ENCODE data around the gene TMEM86B.

TMEM86B gene

DNA sequence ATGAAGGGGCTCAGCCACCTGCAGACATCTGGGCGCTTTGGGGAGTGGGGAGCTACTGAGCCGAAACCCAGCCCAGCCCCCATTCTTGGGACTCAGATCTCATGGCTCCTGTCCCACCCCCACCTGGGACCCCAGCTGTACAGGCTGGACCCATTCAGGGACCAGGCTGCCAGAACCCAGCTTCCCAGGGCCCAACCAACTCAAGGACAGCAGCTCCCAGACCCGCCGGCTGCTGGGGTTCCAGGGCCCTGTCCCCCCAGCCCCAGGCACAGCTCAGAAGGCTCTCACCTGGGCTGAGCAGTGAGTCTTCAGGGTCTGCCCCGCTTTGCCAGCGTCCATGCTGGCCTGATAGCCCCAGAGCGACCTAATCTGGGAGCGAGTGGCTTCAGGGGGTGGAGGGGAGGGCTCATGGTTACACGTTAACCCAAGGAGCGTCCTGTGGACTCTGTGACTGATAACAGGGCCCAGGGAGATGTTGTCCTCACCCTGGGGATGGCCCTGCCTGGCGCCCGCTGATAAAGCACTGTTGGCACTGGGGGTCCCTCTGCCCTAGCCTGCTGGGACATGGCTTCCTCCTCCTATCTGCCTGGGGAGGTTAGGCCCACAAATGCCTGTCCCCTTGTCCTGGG is at the start of gene TMEM86B:
TMEM86B (minus strand) TSS at position 361 of the 629 bp plus-strand sequence; CDS start at position 339, 22 bp downstream.
- DNase-seq (ENCODE audit: low read depth in 2 of 2): no peak

GRCh38 chr19:55277494-55277893 is 48.9 kb upstream of the TMEM86B start:
- DNase-seq (ENCODE audit: low read depth in 2 of 2): no peak

DNA sequence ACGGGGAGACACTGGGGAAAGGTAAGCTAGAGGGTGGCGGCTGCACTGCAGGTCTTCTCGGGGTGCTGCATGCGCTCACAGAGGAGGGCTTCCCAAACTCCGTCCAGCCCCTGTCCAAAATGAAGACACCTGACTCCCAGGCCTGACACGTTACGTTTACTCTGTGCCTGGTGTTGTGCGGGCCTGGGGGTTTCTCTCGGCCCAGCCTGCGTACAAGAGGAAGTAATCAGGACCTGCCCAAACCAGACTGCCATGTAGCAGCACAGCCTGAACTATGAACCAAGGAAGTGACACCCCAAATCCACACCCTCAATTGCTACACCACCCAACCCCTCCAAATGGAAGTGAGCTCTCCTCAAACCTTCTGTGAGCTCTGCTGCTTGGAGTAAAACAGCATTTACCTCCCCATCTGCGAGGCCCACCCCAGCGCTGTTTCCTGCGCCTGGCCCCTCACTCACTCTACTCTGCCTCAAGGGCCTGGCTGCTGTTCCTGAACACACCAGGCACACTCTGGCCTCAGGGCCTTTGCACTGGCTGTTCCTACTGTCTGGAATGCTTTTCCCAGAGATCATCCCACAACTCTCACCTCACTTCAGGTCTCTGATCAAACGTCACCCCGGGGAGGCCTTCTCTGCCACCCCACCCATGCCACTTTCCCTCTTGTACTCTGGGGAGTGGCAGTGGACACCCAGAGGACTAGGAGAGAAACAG is 48.3 kb upstream of the TMEM86B start:
- no peak for DNase-seq (ENCODE audit: low read depth in 2 of 2)

DNA sequence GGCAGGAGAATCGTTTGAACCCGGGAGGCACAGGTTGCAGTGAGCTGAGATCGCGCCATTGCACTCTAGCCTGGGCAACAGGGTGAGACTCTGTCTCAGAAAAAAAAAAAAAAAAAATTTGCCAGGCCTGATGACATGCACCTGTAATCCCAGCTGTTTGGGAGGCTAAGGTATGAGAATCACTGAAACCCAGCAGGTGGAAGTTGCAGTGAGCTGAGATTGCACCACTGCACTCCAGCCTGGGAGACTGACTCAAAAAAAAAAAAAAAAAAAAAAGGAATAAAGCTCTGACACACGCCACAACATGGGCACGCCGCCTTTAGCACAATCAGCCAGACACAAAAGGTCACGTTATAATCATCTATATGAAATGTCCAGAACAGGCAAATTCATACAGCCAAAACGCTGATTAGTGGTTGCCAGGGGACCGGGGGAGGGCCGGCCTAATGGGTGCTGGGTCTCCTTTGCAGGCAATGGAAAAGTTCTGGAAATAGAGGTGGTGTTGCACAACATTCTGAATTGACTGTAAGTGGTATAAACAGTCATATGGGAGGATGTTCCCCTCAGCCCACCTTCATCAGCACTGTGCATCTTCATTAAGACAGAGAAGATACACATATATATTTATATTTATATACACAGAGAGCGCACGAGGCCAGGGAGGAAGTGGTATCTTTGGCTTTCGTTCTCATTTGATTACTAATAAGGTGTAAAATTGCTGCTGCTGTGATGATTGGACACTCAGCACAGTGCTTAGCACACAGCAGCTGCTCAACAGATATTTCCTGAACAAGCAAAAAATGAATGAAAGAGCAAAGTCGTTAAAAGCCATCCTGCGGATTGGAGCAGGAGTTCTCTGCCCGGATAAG is 47.5 kb upstream of the TMEM86B start:
- DNase-seq (ENCODE audit: low read depth in 2 of 2): no peak

DNA sequence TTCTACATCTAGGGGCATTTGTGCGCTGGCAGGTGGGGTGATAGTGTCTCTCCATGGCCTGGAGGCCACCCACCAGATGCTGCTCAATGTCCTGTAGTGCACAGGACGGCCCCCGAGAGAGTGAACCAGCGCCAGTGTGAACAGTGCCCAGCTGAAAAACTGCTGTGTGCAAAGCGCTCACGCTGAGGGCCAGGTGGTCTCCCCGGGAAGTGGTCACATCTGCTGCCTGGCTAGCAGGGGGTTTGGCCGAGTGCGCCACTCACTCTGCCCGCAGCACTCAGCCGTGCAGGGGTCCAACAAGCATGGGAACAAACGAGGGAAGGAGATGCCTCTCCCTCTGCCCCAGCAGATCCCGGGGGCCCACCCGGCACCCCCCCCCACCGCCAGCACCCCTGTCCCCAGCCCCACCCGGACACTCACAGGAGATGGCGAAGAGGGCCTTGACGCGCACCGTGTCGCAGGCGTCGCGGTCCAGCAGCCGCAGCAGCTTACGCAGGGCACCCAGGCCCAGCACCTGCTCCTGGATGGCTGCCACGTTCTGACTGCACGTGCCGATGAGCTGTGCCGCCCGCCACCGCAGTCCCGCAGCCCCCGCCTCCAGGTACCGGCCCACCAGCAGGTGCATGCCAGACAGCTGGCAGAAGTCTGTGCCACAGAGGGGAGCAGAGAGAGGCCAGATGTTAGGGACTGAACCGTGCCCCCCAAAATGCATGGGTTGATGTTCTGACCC is 45.6 kb upstream of the TMEM86B start:
- no peak for DNase-seq (ENCODE audit: low read depth in 2 of 2)

DNA sequence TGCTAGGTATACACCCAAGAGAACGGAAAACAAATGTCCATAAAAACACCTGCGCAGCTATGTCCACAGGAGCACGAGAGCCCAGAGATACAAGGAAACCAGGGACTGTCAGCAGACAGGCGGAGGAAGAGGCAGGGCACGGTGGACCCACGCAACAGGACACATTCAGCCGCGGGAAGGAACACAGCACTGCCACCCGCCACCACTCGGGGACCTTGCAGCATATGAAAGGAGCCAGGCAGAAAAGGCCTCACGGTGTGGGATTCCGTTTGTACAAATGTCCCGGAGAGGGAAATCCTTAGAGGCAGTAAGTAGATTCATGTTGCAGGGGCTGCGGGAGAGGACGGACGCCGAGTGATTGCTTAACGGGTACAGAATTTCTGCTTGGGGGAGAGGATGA is 43.6 kb upstream of the TMEM86B start:
- no peak for DNase-seq (ENCODE audit: low read depth in 2 of 2)

DNA sequence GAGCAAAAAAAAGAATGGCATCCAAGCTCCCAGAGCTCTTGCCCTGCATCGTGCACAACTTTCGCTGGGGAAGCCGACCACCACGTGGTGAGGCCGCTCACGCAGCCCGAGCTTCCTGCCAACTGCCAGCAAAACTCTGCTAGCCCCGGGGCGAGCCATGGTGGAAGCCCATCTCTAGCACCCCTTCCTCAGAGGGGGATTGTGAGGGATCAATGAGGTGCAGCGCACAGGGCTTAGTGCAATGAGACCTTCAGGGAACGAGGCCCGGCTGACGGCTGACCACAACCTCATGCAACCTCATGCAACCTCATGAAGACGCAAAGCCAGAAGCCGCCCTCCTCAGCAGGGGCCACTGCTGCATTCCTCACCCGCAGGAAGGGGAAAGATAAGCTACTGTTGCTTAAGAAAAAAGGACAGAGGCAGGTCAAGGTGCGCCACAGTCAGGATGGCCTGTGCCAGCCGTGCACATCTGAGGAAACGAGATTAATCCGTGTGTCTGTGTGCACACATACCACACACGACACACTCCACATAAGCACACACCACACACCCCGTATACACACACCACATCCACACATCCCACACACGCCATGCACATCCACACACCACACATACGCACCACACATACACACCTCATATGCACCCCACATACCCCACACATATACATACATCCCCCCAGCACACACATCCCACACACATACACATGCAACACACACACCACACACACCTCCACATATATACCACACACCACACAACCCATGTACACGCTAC is 41.8 kb upstream of the TMEM86B start:
- DNase-seq (ENCODE audit: low read depth in 2 of 2): no peak

DNA sequence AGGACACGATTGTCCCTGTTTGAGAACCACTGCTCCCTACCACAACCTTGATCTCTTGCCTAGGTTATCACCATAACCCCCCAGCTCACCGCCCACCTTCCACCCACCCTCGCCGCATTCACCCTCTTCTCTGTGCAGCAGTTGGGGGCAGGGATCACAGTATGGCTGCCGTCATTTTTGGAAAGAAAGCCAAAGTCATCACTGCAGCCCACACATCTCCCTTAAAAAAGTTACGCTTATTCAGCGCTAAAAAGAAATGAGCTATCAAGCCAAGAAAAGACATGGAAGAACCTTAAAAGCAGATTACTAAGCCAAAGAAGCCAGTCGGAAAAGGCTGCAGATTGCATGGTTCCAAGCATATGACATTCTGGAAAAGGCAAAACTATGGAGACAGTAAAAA is 40.7 kb upstream of the TMEM86B start:
- DNase-seq (ENCODE audit: low read depth in 2 of 2): no peak

GRCh38 chr19:55266840-55267239 is 38.3 kb upstream of the TMEM86B start:
- DNase-seq (ENCODE audit: low read depth in 2 of 2): no peak

DNA sequence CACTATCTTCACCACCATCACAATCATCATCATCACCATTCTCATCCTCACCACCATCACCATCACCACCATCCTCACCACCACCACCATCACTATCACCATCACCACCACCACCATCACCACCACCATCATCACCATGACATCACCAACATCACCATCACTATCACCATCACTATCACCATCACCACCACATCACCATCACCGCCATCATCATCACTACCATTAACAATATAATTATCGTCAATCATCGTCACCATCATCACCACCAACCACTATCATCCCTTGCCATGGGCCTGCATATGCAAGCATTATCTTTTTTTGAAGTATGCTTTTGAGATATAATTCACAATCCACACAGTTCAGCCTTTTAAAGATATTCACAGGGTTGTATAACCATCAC is 37.8 kb upstream of the TMEM86B start:
- DNase-seq (ENCODE audit: low read depth in 2 of 2): no peak

- DNase-seq (ENCODE audit: low read depth in 2 of 2): no peak
These were observed 37.3 kb upstream of the TMEM86B start for GRCh38 chr19:55265723-55266386.

GRCh38 chr19:55265173-55265572 is 36.6 kb upstream of the TMEM86B start:
- DNase-seq (ENCODE audit: low read depth in 2 of 2): no peak

GRCh38 chr19:55264531-55264930 is 36.0 kb upstream of the TMEM86B start:
- DNase-seq (ENCODE audit: low read depth in 2 of 2): no peak

GRCh38 chr19:55262359-55262758 is 33.8 kb upstream of the TMEM86B start:
- no peak for DNase-seq (ENCODE audit: low read depth in 2 of 2)

DNA sequence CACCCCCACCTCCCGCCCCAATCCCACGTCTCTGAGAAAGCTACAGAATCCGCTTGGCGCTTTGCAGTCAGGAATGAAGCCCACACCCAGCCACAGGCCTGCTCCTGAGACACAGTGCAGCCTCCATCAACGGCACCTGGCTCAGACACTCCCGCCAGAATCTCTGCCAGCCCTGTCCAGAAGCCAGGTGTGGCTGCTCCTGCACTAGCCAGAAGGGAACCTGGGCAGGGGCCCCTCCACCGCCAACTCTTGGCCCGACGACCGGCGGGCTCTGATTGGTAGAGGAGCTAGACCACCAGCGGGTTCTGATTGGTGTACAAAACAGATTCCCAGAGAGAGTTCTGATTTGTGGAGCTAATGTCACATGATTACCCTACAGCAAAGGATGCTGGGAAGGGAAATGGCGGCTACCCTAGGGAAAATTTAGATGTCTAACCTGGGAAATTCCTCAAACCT is 33.1 kb upstream of the TMEM86B start:
- DNase-seq (ENCODE audit: low read depth in 2 of 2): no peak

DNA sequence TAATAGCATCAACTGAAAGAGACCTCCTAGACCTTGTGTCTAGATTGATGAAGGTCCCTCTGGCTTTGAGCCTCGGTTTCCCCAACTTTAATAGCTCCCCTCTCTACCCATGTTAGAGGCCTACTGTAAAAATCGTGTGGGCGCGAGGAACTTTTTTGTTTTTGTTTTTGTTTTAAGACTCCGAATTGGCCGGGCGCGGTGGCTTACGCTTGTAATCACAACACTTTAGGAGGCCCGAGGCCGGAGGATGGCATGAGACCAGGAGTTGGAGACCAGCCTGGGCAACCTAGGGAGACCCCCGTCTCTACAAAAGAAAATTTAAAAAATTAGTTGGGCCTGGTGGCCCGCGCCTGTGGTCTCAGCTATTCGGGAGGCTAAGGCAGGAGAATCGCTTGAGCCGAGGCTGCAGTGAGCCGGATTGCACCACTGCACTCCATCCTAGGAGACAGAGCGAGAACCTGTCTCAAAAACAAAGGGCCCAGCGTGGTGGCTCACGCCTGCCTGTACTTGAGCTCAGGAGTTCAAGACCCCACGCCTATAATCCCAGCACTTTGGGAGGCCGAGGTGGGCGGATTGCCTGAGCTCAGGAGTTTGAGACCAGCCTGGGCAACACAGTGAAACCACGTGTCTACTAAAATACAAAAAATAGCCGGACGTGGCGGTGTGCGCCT is 31.1 kb upstream of the TMEM86B start:
- no peak for DNase-seq (ENCODE audit: low read depth in 2 of 2)

DNA sequence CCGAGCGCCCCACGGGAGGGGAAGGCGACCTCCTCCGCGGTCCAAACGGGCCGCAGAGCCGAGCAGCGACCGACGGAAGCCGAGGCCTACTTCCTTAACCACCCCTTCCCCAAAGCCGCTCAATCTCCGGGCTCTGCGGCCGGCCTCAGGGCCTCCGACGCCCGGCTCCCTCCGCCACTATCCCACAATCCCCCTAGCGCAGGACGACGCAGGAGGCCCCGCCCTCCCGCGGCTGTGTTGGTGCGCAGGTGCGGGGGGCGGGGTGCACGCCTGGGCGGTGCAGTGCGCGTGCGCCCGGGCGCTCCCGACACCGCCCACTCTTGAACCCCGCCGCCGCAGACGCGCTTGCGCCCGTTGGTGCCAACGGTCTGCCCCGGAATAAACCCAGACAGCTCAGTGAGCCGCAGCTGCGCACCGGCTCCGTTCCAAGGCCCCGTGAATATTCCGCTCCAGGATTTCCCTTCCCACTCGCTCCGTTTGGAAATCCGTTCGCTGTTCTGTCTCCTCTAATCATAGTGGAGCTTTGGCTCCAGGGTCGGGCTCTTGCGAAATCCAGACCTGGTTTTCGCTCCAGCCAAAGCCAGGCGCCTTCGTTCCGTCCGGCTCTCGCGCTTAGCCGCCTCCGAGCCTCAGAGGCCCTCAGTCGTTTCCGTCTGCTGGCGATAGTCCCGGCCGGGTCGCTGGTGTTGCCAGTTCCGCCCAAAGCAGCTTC is 30.4 kb upstream of the TMEM86B start, which contains the start of gene PPP6R1:
PPP6R1 (minus strand) TSS at position 190 of the 712 bp plus-strand sequence. CDS start 11,914 bp downstream, outside the sequence.
- peak; percentile 91 to 94 for DNase-seq (ENCODE audit: low read depth in 2 of 2)

GRCh38 chr19:55258476-55258827 is 29.9 kb upstream of the TMEM86B start:
- peak in 1 of 2 donors; percentile 27 for DNase-seq (ENCODE audit: low read depth in 2 of 2)

All from stimulated activated CD4-positive, alpha-beta T cell treated with anti-CD3 and anti-CD28 coated beads, Interleukin-4, amount 100 ng/mL, for 48 hours (primary cell).